Fibroblast of skin of scalp (primary cell): ENCODE measurements around the gene SPTSSB.

Source experiments
- DNase-seq: peaks from one replicate; pipeline ENCODE4 v3.0.0-alpha.2; 2013

SPTSSB gene

GRCh38 chr3:161390200-161390599 lies 18.9 kb upstream of the SPTSSB start:
- DNase-seq = no peak

DNA sequence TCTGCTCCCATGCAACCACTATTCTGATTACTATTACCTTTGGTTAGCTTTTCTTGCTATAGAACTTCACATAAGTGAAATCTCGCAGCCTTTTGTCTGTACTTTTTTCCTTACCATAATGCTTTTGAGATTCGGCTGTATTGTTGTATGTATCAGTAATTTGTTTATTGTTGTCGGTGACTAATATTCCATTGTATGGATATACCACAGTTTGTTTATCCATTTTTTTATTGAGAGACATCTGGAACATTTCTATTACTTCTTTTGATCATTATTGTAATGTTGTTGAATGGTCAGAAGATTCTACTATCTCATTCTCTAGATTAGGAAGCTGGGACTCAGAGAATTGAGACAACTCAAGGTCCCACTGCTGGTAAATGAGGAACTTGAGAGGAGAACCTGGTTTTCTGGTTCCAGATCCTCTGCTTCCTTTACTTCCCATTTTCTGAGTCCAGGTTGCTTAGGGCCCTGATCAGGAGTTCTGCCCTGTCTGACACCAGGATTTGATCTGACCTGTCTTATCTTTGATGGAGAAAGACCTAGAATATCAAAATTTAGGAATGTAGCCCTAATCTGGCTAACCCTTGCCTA lies 18.2 kb upstream of the SPTSSB start:
- DNase-seq = no peak

DNA sequence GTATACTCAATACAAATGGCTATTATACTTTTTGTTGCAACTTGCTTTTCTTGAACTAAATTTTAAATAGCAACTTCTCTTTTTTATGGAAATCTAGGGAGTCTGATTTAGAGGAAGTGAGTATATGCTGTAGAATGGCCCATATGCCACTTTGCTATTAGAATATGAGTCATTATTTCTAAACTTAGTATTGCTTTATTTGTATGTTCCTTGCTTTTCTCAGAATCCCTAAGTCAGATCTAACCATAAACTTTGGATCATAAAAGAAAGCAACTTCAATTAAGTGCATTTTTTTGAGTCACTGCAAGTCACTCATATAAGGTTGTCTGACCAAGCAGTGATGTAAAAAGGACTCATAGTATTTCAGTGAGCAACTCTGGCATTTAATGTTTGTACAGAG lies 17.5 kb upstream of the SPTSSB start:
- DNase-seq = no peak

- DNase-seq = no peak
Measured at GRCh38 chr3:161386991-161387770, 15.9 kb upstream of the SPTSSB start.

DNA sequence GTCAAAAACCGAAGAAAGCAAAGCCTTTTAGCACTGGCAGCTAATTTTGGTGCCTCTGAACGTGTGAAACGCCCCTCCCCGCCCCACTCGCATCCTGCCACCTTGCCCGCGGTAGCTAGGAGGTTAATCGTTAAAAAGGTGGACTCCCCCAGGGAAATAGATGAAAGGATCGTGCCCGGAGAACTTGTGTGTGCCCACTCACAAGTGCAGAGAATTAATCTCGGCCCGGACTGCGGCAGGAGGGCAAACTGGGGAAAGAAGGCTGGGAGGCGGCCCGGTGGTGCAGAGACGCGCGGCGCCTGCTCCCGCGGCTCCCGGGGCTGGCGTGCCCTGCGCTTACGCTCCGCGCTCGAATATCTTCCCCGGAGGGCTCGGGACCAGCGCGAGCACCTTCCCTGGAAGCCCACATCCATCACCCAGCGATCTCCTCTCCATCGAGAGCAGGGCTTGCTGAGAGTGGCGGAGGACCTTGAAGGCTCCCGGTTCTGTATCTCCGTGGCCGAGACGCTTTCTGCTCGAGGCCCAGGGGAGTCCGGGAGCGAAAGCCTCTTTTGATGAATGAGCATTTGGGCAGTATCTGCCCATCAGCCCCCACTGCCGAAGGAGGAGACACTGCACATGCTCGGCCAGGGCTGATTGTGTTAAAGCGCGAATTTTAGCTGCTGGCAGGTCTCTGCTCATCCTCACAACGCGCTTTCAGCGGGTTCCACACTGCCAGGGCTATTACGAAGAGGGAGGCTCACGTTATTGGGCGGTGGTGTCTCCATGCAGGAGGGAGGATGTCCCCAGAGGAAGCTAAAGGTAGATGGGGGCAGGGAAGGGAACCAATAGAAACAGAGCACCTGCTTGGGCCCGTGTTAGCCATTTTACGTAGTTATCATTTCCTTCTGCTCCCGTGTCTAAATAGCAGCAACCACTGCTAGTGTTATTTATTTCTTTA lies 1.3 kb upstream of the SPTSSB start:
- DNase-seq = peak; percentile 2

DNA sequence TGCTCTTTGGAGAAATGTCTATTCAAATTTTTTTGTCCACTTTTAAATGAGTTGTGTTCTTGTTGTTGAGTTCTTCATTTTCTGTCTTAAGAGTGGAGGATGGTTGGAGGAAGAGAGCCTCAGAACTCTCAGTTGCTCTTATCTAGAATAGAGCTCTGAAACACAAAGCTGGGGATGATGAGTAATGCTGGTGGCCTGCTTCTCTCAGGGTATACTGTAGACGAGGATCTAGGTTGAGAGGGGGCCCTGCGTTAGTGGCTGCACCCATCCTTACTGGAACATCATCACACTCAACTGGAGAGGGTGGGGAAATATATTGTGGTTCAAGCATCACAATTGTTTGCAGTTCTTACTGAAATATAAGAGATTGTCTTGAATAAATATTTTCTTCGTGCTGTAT lies 1.8 kb downstream of the SPTSSB start:
- no peak for DNase-seq

DNA sequence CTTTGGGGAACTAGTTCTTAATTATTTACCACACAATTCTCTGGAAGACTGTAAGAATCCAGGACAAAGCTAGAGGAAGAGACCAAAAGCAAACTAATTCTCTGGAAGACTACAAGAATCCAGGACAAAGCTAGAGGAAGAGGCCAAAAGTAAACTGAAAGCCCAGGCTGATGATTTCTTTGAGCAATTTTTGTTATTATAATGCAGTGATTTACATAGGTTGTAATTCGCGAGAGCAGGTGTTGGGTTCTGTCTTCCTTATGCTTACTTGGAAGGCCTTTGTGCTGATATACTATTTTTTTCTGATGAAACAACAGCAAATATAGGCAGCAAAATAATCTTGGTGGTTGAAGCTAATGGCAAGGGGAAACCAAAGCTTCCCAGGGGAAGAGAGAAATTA lies 5.2 kb downstream of the SPTSSB start:
- DNase-seq = no peak

DNA sequence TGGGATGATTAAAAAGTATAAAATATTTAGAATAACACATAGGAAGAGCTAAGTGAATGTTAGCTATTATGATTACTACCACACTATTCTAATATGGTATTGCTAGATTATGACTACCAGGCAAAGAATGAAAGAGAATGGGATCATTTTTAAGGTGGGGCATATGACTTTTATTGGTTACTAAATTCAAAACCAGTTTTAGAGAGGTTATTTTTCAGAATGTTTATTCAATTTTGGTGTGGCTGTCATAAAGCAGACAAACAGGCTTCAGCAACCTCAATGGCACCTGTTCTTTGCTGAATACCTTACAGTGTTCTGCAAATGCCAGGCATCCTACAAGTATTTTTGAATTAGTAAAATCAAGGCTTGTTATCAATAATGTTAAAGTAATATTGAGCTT lies 12.8 kb downstream of the SPTSSB start:
- no peak for DNase-seq

GRCh38 chr3:161356287-161356686 lies 15.0 kb downstream of the SPTSSB start:
- DNase-seq = no peak

DNA sequence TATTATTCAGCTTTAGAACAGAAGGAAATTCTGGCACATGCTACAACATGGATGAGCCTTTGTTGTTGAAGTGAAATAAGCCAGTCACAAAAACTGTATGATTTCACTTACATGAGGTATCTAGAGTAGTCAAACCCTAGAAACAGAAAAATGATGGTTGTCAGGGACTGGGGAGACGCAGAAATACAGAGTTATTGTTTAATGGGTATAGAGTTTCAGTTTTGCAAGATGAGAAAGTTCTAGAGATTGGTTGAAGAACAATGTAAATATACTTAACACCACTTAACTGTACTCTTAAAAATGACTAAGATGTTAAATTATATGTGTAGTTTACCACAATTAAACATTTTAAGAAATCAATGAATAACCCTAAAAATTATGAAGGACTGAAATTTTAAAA lies 15.8 kb downstream of the SPTSSB start:
- no peak for DNase-seq

GRCh38 chr3:161354554-161354953 lies 16.8 kb downstream of the SPTSSB start:
- DNase-seq = no peak

- DNase-seq = no peak
Measured at GRCh38 chr3:161351330-161351729, 20.0 kb downstream of the SPTSSB start.

GRCh38 chr3:161350916-161351315 lies 20.4 kb downstream of the SPTSSB start:
- no peak for DNase-seq

DNA sequence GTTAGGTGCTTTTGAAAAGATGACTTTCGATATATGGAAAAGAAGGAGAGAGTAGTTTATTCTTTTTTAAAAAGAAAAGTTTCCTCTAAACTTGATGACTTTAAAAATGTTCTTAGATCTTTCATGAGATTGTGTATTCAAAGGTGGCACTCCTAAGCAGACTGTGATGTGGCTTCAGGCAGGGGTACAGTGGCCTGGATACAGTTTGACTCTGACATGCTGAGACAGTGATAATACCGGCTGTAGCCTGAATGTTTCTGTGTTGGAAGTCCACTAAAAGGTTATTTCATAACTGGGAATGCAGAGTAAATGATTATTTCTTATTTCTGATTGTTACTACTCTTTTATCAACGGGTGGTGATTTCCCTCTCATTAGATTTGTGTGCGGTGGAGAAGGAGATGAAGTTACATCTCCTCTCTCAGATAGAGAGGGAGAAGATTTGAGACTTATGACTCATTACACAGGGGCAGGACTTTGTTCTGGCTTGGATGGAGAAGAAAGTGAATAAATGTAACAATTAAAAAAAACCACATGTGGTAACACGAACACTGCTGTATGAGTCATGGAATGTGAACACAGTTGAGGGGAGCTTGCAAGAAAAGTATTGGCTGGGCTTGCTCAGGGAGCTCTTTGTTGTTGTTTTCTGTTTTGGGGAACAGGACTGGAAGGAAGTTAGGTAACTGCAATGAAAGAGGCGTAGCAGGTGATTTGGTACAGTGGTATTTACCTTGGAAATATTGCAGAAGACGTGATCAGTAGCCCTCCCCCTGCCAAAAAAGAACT lies 21.6 kb downstream of the SPTSSB start:
- peak; percentile 84 for DNase-seq

- DNase-seq = peak; percentile 19
Measured at GRCh38 chr3:161348796-161349400, 22.4 kb downstream of the SPTSSB start.

DNA sequence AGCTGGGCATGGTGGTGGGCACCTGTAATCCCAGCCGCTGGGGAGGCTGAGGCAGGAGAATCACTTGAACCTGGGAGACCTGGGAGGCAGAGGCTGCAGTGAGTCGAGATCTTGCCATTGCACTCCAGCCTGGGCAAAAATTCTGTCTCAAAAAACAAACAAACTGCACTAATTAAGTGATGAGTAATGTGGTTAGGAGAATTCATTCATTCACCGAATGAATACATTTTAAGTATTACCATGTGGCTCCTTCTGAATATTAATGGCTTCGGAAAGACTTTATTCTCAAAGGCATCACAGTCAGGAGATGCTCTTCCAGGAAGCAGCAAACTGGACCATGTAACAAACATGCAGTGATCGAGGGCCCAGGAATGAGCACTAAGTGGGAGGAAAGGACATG lies 23.6 kb downstream of the SPTSSB start:
- DNase-seq = no peak

DNA sequence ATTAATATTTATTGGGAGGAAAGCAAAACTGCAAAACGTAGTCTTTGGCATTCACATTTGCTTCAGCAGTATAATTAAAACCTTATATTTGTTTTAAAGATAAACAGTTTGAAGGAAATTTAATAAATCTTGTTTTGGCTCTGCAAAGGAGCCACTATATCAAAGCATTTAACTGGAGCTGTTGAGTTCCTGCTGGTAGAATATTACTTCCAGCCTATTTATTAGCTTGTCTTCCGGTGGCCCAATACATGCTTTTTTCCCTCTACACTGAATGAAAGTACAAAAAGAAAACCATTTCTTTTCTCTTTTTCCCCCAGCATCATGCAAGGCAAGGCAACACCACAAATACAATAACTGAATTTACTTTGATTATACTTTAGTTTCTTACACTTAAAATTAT lies 26.3 kb downstream of the SPTSSB start:
- no peak for DNase-seq

GRCh38 chr3:161343986-161344385 lies 27.3 kb downstream of the SPTSSB start:
- peak; percentile 65 for DNase-seq

- no peak for DNase-seq
Measured at GRCh38 chr3:161343540-161343939, 27.8 kb downstream of the SPTSSB start.

DNA sequence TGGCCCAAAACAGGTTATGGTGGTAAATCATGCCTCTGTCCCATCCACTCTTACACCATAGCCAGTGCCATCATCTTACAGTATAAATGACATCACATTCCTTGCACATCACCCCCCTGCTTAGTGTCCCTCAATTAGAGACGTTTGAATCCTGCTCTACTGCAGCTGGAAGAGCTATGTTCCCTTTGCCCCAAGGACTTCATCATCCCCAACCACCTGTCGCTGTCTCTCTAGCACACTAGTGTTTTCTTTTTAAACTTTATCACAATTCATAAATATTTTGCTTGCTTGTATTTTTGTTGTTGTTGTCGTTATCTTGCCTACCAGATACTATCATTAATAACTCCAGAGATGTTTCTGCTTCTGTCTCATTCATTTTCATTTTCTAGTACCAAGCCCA lies 28.7 kb downstream of the SPTSSB start:
- no peak for DNase-seq

DNA sequence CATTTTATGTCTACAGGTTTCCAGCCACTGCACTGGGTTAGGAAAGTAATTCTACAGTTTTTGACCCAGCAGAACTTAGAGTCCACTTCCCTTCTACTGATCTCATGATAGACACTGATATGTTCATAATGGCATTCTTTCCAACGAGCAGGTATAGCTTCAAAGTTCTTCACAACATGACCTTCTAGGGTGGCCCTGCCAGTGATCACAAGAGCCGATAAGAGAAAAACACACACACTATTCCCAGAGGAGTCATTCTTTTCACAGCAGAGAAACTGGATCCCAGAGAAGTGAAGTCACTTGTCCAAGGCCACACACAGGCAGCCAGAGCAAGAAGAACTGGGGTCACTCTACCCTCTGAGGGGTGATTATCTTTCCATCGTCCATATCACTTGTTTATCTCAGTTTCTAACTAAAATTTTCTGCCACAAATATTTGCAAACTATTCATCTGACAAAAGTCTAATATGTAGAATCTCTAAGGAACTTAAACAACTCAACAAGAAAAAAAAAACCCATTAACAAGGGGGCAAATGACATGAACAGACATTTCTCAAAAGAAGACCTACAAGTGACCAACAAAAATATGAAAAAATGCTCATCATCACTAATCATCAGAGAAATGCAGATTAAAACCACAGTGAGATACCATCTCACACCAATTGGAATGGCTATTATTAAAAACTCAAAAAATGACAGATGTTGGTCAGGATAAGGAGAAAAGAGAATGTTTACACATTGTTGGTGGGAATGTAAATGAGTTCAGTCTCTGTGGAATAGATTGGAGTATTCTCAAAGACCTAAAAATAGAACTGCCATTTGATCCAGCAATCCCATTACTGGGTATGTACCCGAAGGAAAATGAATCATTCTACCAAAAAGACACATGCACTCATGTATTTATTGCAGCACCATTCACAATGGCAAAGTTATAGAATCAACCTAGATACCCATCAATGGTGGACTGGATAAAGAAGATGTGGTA lies 31.5 kb downstream of the SPTSSB start:
- DNase-seq = peak; percentile 45
